Ishikawa (cell line): ENCODE measurements around the gene FXN.

Experiments used
- CREB1 ChIP-seq: IDR thresholded peaks from 2 replicates; pipeline ENCODE4 v1.6.1; 2012; ENCODE audit warnings: low read depth
- EGR1 ChIP-seq: IDR thresholded peaks from 2 replicates; pipeline ENCODE4 v1.6.1; 2012
- EP300 ChIP-seq: IDR thresholded peaks from 2 replicates; pipeline ENCODE4 v1.6.1; 2012; ENCODE audit warnings: borderline replicate concordance
- MAX ChIP-seq: IDR thresholded peaks from 2 replicates; pipeline ENCODE4 v1.6.1; 2012
- NFIC ChIP-seq: IDR thresholded peaks from 2 replicates; pipeline ENCODE4 v1.6.1; 2012
- RAD21 ChIP-seq: IDR thresholded peaks from 2 replicates; pipeline ENCODE4 v1.6.1; 2012; ENCODE audit warnings: low read depth
- REST ChIP-seq: IDR thresholded peaks from 2 replicates; pipeline ENCODE4 v1.6.1; 2012; ENCODE audit warnings: low read depth, mild to moderate bottlenecking
- TAF1 ChIP-seq: IDR thresholded peaks from 2 replicates; pipeline ENCODE4 v1.6.1; 2012; ENCODE audit warnings: low read depth, mild to moderate bottlenecking
- TCF12 ChIP-seq: IDR thresholded peaks from 2 replicates; pipeline ENCODE4 v1.6.1; 2012; ENCODE audit warnings: low read depth
- TEAD4 ChIP-seq: IDR thresholded peaks from 2 replicates; pipeline ENCODE4 v1.6.1; 2012
- USF1 ChIP-seq: IDR thresholded peaks from 2 replicates; pipeline ENCODE4 v1.6.1; 2012
- YY1 ChIP-seq: IDR thresholded peaks from 2 replicates; pipeline ENCODE4 v1.6.1; 2012; ENCODE audit warnings: low read depth

- TF ChIP-seq RAD21 (no peak), EP300 (no peak), MAX (no peak), REST (no peak), USF1 (no peak), CREB1 (no peak), TAF1 (no peak), NFIC (no peak), TCF12 (no peak), YY1 (no peak), TEAD4 (no peak), EGR1 (no peak)
Observed at GRCh38 chr9:69115621-69116020, 80.1 kb downstream of the FXN start.
